ENCODE results near the gene ALS2CL. TPM values are rescaled to one million over a fixed set of nuclear protein-coding genes. Genes with fewer than 3 reads are reported as not detected.

ALS2CL gene
- total and polyA plus RNA-seq, 3 experiments from 2014 or later: 0.84 to 1.2 (median 0.96) TPM

Other genes starting within 250 kb of the ALS2CL start
- gene LTF, start 228.8 kb downstream of the ALS2CL start, total RNA-seq: not detected
- not detected for gene LTF, start 228.8 kb downstream of the ALS2CL start, polyA plus RNA-seq
- not detected for gene RTP3, start 195.7 kb downstream of the ALS2CL start, total RNA-seq
- gene RTP3, start 195.7 kb downstream of the ALS2CL start, polyA plus RNA-seq: not detected
- under 1 TPM; 0.04 TPM for gene LRRC2, start 127.4 kb downstream of the ALS2CL start, total RNA-seq
- not detected for gene LRRC2, start 127.4 kb downstream of the ALS2CL start, polyA plus RNA-seq
- not detected for gene FAM240A, start 81.2 kb downstream of the ALS2CL start, total RNA-seq
- gene FAM240A, start 81.2 kb downstream of the ALS2CL start, polyA plus RNA-seq: not detected
- under 1 TPM in 1 of 2 experiments, not detected in 1; 0.16 TPM for gene TMIE, start 7.7 kb upstream of the ALS2CL start, total RNA-seq
- 0.67 TPM for gene TMIE, start 7.7 kb upstream of the ALS2CL start, polyA plus RNA-seq
- not detected for gene PRSS50, start 24.2 kb upstream of the ALS2CL start, total RNA-seq
- gene PRSS50, start 24.2 kb upstream of the ALS2CL start, polyA plus RNA-seq: 0.13 TPM
- not detected for gene MYL3, start 169.8 kb upstream of the ALS2CL start, total RNA-seq
- not detected for gene MYL3, start 169.8 kb upstream of the ALS2CL start, polyA plus RNA-seq
- not detected for gene PTH1R, start 184.0 kb upstream of the ALS2CL start, total RNA-seq
- gene PTH1R, start 184.0 kb upstream of the ALS2CL start, polyA plus RNA-seq: not detected